Type B pancreatic cell (in vitro differentiated cells): ENCODE data around the gene DNMT3A. TPM values are rescaled to one million over a fixed set of nuclear protein-coding genes. Genes with fewer than 3 reads are reported as not detected.

ENCODE experiments used
- DNase-seq: peaks from one replicate; pipeline ENCODE4 v3.0.0; 2021; ENCODE audit warnings: mixed read lengths; ENCODE audit not compliant: unreplicated experiment; ENCODE audit errors: extremely low spot score
- H3K27ac Mint-ChIP-seq: 2 replicates; pipeline ENCODE4 v1.8.0; 2021; ENCODE audit warnings: mild to moderate bottlenecking, mixed read lengths
- H3K27me3 Mint-ChIP-seq: 2 replicates; pipeline ENCODE4 v1.8.0; 2021; ENCODE audit warnings: mixed read lengths
- H3K36me3 Mint-ChIP-seq: 2 replicates; pipeline ENCODE4 v1.8.0; 2021; ENCODE audit warnings: mixed read lengths
- H3K4me1 Mint-ChIP-seq: one replicate; pipeline ENCODE4 v1.8.0; 2021; ENCODE audit warnings: mixed read lengths; ENCODE audit not compliant: unreplicated experiment
- H3K4me3 Mint-ChIP-seq: 2 replicates; pipeline ENCODE4 v1.8.0; 2021; ENCODE audit warnings: mild to moderate bottlenecking, mixed read lengths
- H3K9me3 Mint-ChIP-seq: 2 replicates; pipeline ENCODE4 v1.8.0; 2021; ENCODE audit warnings: mixed read lengths
- total RNA-seq: library from RNA; stranded (reverse); gene quantifications from 2 replicates; pipeline ENCODE4 v1.2.1, GENCODE V29; 2021; ENCODE audit warnings: low replicate concordance
- TF ChIP-seq, protein P1 (sequence below): fragments of 200-600 bp; sonication (generic); conservative IDR thresholded peaks from 2 replicates; pipeline ENCODE4 v1.5.0; 2021; ENCODE audit warnings: antibody characterized with exemption, mild to moderate bottlenecking

Gene DNMT3A
- total RNA-seq, 1 donor from 2014 or later, result 139 TPM

DNA sequence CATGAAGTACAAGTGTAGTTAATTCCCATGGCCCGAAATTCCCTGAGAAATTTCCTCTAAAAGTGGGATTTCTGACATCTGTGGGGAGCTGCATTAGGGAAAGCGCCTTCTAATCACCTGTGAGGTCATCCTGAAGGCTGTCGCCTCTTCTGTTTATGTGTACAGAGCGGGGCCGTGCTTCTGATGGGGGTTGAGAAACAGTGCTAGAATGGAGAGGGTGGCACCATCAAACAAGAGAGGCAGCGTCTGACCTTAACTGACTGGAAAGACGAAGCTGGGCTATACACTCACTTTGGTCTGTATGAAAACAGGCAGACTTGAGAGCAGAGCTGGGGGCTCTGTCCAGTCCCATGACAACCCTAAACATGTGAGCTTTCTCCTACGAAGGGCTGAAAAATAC lies 44.2 kb upstream of the DNMT3A start:
- TF ChIP-seq, protein P1, sequence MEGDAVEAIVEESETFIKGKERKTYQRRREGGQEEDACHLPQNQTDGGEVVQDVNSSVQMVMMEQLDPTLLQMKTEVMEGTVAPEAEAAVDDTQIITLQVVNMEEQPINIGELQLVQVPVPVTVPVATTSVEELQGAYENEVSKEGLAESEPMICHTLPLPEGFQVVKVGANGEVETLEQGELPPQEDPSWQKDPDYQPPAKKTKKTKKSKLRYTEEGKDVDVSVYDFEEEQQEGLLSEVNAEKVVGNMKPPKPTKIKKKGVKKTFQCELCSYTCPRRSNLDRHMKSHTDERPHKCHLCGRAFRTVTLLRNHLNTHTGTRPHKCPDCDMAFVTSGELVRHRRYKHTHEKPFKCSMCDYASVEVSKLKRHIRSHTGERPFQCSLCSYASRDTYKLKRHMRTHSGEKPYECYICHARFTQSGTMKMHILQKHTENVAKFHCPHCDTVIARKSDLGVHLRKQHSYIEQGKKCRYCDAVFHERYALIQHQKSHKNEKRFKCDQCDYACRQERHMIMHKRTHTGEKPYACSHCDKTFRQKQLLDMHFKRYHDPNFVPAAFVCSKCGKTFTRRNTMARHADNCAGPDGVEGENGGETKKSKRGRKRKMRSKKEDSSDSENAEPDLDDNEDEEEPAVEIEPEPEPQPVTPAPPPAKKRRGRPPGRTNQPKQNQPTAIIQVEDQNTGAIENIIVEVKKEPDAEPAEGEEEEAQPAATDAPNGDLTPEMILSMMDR, result no peak

DNA sequence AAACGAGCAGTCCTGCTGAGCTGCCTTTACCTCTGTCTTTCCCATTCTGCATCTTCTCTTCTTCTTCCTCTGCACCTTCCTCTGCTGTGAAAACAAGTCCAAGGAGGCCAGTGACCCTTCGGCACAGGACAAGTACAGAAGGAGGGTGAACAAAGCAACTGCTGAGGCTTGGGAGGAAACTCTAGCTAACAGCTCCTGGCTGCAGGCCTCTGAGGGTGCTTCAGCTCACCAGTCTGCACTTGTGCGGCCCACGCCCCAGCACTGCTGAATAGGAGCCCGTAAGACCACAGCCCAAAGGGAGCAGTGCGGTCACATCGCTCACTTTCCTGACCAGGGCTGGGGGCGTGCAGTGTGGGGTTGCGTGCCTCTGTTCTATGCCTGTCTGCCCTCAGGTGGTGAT lies 42.1 kb upstream of the DNMT3A start:
- H3K9me3 Mint-ChIP-seq, result no peaks in the 10 kb centered on the region
- DNase-seq, result no peak
- peaks cover 14% of the 10 kb centered on the region for H3K36me3 Mint-ChIP-seq
- no peak overlapping the region for H3K4me3 Mint-ChIP-seq
- H3K27ac Mint-ChIP-seq, result no peak overlapping the region
- TF ChIP-seq, protein P1, result no peak
- H3K27me3 Mint-ChIP-seq, result no peaks in the 10 kb centered on the region
- H3K4me1 Mint-ChIP-seq, result peaks cover 24% of the 10 kb centered on the region

More for the DNA sequence above, 44.2 kb upstream of the DNMT3A start:
- H3K27me3 Mint-ChIP-seq, result no peaks in the 10 kb centered on the region
- peak overlapping the region; percentile 3 for H3K27ac Mint-ChIP-seq
- H3K4me3 Mint-ChIP-seq, result no peak overlapping the region
- DNase-seq, result no peak
- H3K4me1 Mint-ChIP-seq, result peaks cover 24% of the 10 kb centered on the region
- peaks cover 10% of the 10 kb centered on the region for H3K36me3 Mint-ChIP-seq
- no peaks in the 10 kb centered on the region for H3K9me3 Mint-ChIP-seq

DNA sequence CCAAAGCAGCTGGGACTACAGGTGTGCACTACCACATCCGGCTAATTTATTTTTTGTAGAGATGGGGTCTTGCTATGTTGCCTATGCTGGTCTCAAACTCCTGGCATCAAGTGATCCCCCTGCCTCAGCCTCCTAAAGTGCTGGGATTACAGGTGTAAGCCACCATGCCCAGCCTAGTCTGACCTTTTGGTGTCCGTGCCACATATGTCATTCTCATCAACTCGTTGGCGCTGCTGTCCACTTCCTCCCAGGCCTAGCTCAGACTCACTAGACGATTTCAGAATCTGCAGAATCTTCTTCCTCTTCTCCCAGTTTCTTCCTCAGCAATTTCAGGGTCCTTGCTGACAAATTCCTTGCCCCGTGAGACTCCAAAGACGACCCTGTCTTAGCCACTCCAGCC lies 39.8 kb upstream of the DNMT3A start:
- no peak overlapping the region for H3K4me3 Mint-ChIP-seq
- DNase-seq, result no peak
- peaks cover 18% of the 10 kb centered on the region for H3K36me3 Mint-ChIP-seq
- H3K4me1 Mint-ChIP-seq, result peaks cover 18% of the 10 kb centered on the region
- TF ChIP-seq, protein P1, result no peak
- H3K27ac Mint-ChIP-seq, result no peak overlapping the region
- no peaks in the 10 kb centered on the region for H3K9me3 Mint-ChIP-seq
- H3K27me3 Mint-ChIP-seq, result no peaks in the 10 kb centered on the region

DNA sequence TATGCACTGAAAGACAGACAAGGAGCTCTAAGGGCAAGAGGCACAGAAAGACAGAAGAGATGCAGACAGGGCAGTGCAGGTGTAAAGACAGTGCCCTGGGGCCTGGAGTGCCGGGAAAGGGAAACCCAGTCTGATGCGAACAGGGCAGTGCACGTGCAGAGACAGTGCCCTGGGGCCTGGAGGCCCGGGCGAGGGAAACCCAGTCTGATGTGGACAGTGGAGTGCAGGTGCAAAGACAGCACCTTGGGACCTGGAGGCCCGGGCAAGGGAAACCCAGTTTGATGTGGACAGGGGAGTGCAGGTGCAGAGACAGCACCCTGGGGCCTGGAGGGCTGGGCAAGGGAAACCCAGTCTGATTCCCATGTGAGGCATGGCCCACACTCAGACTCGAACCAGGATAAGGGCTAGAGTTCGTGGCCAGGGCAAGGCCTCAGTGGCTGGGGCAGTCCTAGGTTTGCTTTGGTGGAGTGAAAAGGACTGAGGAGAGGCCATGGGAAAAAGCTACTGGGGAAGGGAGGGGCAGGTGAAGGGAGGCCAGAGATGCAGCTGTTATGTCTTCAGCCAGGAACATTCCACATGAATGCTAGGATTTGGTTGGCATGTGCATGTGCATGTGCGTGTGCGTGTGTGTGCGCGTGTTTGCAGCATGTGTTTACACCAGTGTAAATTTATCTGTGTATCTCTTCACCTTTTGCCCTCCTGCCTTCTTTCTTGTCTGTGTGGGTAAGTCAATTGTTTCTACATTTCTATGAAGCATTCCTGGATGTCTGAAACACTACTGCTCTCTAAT lies 39.1 kb upstream of the DNMT3A start:
- H3K9me3 Mint-ChIP-seq, result no peaks in the 10 kb centered on the region
- peaks cover 16% of the 10 kb centered on the region for H3K36me3 Mint-ChIP-seq
- no peak overlapping the region for H3K27ac Mint-ChIP-seq
- H3K4me1 Mint-ChIP-seq, result peaks cover 11% of the 10 kb centered on the region
- no peak for DNase-seq
- no peaks in the 10 kb centered on the region for H3K27me3 Mint-ChIP-seq
- no peak overlapping the region for H3K4me3 Mint-ChIP-seq
- TF ChIP-seq, protein P1, result no peak

DNA sequence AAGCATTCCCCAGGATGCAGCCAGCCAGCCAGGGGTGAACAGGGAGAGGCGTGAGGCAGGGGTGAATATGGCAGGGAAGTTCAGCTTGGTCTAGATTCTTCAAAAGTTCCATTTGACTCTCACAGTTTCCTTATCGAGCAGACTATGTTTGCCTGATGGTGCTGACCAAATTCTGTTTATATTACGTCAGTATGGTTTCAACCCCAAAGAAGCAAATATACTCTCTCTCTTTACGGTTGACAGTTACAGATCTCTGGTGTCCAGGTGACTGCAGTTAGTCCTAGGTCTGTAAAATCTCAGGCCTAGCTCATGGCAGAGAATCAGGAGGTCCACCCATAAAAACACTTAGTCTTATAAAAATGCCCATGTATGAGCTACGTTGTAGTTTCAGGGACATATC lies 38.3 kb upstream of the DNMT3A start:
- H3K4me3 Mint-ChIP-seq, result no peak overlapping the region
- peaks cover 16% of the 10 kb centered on the region for H3K36me3 Mint-ChIP-seq
- H3K9me3 Mint-ChIP-seq, result no peaks in the 10 kb centered on the region
- peaks cover 14% of the 10 kb centered on the region for H3K4me1 Mint-ChIP-seq
- no peaks in the 10 kb centered on the region for H3K27me3 Mint-ChIP-seq
- TF ChIP-seq, protein P1, result no peak
- no peak for DNase-seq
- H3K27ac Mint-ChIP-seq, result no peak overlapping the region
